Measurements from ENCODE around the gene RHOA.
A peak's percentile ranks its signal among the peaks of the same experiment; 100 is the strongest.

The RHOA gene

GRCh38 chr3:49411968-49412631, at the start of gene RHOA, which contains the start of gene TCTA:
TSS of gene RHOA (minus strand) at chr3:49411976. CDS start at chr3:49375589, 36,387 bp downstream.
TSS of gene TCTA (plus strand) at chr3:49412423. CDS start at chr3:49412427, 4 bp downstream.
- DNase-seq (ENCODE audit: low read depth) = peak; percentile 98

GRCh38 chr3:49460956-49461355, 49.2 kb upstream of the RHOA start:
- no peak for DNase-seq (ENCODE audit: low read depth)

- no peak for DNase-seq (ENCODE audit: low read depth)
Measured at GRCh38 chr3:49460188-49460890, 48.6 kb upstream of the RHOA start.

GRCh38 chr3:49456466-49456865, 44.7 kb upstream of the RHOA start:
- DNase-seq (ENCODE audit: low read depth) = no peak

GRCh38 chr3:49454898-49455681, 43.3 kb upstream of the RHOA start:
- no peak for DNase-seq (ENCODE audit: low read depth)

- DNase-seq (ENCODE audit: low read depth) = no peak
Measured at GRCh38 chr3:49454458-49454857, 42.7 kb upstream of the RHOA start.

GRCh38 chr3:49453621-49454020, 41.8 kb upstream of the RHOA start:
- DNase-seq (ENCODE audit: low read depth) = no peak

GRCh38 chr3:49445391-49445790, 33.6 kb upstream of the RHOA start:
- no peak for DNase-seq (ENCODE audit: low read depth)

GRCh38 chr3:49434731-49435130, 23.0 kb upstream of the RHOA start:
- DNase-seq (ENCODE audit: low read depth) = no peak

GRCh38 chr3:49428752-49429080, 16.9 kb upstream of the RHOA start:
- DNase-seq (ENCODE audit: low read depth) = no peak

- no peak for DNase-seq (ENCODE audit: low read depth)
Measured at GRCh38 chr3:49427586-49427985, 15.8 kb upstream of the RHOA start.

- no peak for DNase-seq (ENCODE audit: low read depth)
Measured at GRCh38 chr3:49424816-49425215, 13.0 kb upstream of the RHOA start.

GRCh38 chr3:49422379-49423248, 10.8 kb upstream of the RHOA start, which contains the start of gene AMT:
TSS of gene AMT (minus strand) at chr3:49422473. CDS start at chr3:49422450, 23 bp downstream.
- no peak for DNase-seq (ENCODE audit: low read depth)

- DNase-seq (ENCODE audit: low read depth) = no peak
Measured at GRCh38 chr3:49421890-49422378, 10.2 kb upstream of the RHOA start.

GRCh38 chr3:49417516-49418120, 5.8 kb upstream of the RHOA start:
- DNase-seq (ENCODE audit: low read depth) = no peak

GRCh38 chr3:49416867-49417266, 5.1 kb upstream of the RHOA start:
- DNase-seq (ENCODE audit: low read depth) = no peak

GRCh38 chr3:49415931-49416601, 4.3 kb upstream of the RHOA start:
- no peak for DNase-seq (ENCODE audit: low read depth)

GRCh38 chr3:49414753-49415152, 3.0 kb upstream of the RHOA start:
- no peak for DNase-seq (ENCODE audit: low read depth)

- DNase-seq (ENCODE audit: low read depth) = no peak
Measured at GRCh38 chr3:49413338-49413734, 1.6 kb upstream of the RHOA start.

GRCh38 chr3:49412632-49413337, 1.0 kb upstream of the RHOA start:
- no peak for DNase-seq (ENCODE audit: low read depth)

Data from non-pigmented ciliary epithelial cell (primary cell).